Adrenal gland (tissue), 5 donors: ENCODE measurements around the gene SLC16A2.

Source experiments
- CTCF ChIP-seq, 6 experiments: fragments of 450-650 bp in 4 of 6; fragments of 200-600 bp in 2 of 6; sonication (generic) in 1 of 6; IDR thresholded peaks; 1 replicate in 5 of 6; 2 replicates in 1 of 6; pipeline versions ENCODE4 v1.5.1 to v1.8.0; 2016 to 2021; ENCODE audit warnings: antibody characterized with exemption in 6 of 6, mild to moderate bottlenecking in 2 of 6, moderate library complexity in 1 of 6
- POLR2A ChIP-seq, 2 donors: fragments of 450-650 bp; IDR thresholded peaks; one replicate each; pipeline ENCODE4 v1.6.1; 2017; ENCODE audit warnings: antibody characterized with exemption in 2 of 2, mild to moderate bottlenecking in 2 of 2, moderate library complexity in 1 of 2
- donor health status: DM: no; HTN: no; CAD: no.

- TF ChIP-seq POLR2A (IDR thresholded peaks at IDR 0.05), result no peak
- no peak for TF ChIP-seq CTCF (IDR thresholded peaks at IDR 0.05)
These were observed 99.0 kb downstream of the SLC16A2 start for GRCh38 chrX:74520291-74520690.
